ENCODE measurements around the gene UNC13C. TPM values are rescaled to one million over a fixed set of nuclear protein-coding genes. Genes with fewer than 3 reads are reported as not detected.

UNC13C gene
- total and polyA plus RNA-seq, 10 of the 15 experiments (the other 5 are each of a cell fraction or from before 2014, with no cell fraction given), result 9.9 to 81.3 (median 25.0) TPM

DNA sequence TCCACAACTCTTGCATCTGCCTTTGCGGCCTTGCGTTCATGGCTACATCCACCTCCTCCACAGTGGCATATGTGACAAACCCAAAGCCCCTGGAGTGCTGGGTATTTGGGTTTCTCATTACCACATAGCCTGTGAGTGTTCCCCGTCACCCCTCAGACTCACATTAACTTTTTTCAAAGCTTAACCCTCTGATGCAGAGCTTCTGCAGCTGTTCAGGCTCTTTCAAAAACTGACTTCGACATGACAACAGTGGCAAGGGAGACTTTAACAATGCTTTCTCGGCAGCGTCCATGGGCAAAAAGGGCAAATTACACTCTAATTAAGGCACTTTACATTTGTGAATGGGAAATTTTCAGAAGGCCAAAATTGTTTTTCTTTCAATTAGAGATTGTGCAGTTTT is 343.2 kb downstream of the UNC13C start:
- TF ChIP-seq, protein P1, sequence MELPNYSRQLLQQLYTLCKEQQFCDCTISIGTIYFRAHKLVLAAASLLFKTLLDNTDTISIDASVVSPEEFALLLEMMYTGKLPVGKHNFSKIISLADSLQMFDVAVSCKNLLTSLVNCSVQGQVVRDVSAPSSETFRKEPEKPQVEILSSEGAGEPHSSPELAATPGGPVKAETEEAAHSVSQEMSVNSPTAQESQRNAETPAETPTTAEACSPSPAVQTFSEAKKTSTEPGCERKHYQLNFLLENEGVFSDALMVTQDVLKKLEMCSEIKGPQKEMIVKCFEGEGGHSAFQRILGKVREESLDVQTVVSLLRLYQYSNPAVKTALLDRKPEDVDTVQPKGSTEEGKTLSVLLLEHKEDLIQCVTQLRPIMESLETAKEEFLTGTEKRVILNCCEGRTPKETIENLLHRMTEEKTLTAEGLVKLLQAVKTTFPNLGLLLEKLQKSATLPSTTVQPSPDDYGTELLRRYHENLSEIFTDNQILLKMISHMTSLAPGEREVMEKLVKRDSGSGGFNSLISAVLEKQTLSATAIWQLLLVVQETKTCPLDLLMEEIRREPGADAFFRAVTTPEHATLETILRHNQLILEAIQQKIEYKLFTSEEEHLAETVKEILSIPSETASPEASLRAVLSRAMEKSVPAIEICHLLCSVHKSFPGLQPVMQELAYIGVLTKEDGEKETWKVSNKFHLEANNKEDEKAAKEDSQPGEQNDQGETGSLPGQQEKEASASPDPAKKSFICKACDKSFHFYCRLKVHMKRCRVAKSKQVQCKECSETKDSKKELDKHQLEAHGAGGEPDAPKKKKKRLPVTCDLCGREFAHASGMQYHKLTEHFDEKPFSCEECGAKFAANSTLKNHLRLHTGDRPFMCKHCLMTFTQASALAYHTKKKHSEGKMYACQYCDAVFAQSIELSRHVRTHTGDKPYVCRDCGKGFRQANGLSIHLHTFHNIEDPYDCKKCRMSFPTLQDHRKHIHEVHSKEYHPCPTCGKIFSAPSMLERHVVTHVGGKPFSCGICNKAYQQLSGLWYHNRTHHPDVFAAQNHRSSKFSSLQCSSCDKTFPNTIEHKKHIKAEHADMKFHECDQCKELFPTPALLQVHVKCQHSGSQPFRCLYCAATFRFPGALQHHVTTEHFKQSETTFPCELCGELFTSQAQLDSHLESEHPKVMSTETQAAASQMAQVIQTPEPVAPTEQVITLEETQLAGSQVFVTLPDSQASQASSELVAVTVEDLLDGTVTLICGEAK (IDR thresholded peaks at IDR 0.05; ENCODE audit: borderline replicate concordance), result no peak
- TF ChIP-seq HDAC6 (IDR thresholded peaks at IDR 0.05; ENCODE audit: unreplicated experiment) (no peak), EP300 (IDR thresholded peaks at IDR 0.05; ENCODE audit: borderline replicate concordance in 1 of 2, control insufficient read depth in 1 of 2, low read depth in 2 of 2, low read length in 2 of 2) (no peak), JUNB (IDR thresholded peaks at IDR 0.05) (no peak), ZSCAN29 (IDR thresholded peaks at IDR 0.05) (no peak), POLR2A (IDR thresholded peaks at IDR 0.05; ENCODE audit: low read depth, low read length) (no peak), ATF7 (IDR thresholded peaks at IDR 0.05; ENCODE audit: low read depth) (no peak), NRF1 (conservative IDR thresholded peaks at IDR 0.05; ENCODE audit: low read depth, low read length) (no peak), IKZF1 (conservative IDR thresholded peaks at IDR 0.05) (no peak), RBBP5 (conservative IDR thresholded peaks at IDR 0.05) (no peak), YBX1 (IDR thresholded peaks at IDR 0.05) (no peak), WRNIP1 (IDR thresholded peaks at IDR 0.05; ENCODE audit: borderline replicate concordance, low read depth, low read length) (no peak), JUND (IDR thresholded peaks at IDR 0.05; ENCODE audit: low read depth, low read length) (no peak), KDM1A (IDR thresholded peaks at IDR 0.05; ENCODE audit: borderline replicate concordance) (no peak), NFYB (IDR thresholded peaks at IDR 0.05; ENCODE audit: insufficient read depth, low read depth, low read length) (no peak), ZNF217 (IDR thresholded peaks at IDR 0.05) (no peak), BMI1 (IDR thresholded peaks at IDR 0.05; ENCODE audit: borderline replicate concordance) (no peak)
- TF ChIP-seq, protein P2, sequence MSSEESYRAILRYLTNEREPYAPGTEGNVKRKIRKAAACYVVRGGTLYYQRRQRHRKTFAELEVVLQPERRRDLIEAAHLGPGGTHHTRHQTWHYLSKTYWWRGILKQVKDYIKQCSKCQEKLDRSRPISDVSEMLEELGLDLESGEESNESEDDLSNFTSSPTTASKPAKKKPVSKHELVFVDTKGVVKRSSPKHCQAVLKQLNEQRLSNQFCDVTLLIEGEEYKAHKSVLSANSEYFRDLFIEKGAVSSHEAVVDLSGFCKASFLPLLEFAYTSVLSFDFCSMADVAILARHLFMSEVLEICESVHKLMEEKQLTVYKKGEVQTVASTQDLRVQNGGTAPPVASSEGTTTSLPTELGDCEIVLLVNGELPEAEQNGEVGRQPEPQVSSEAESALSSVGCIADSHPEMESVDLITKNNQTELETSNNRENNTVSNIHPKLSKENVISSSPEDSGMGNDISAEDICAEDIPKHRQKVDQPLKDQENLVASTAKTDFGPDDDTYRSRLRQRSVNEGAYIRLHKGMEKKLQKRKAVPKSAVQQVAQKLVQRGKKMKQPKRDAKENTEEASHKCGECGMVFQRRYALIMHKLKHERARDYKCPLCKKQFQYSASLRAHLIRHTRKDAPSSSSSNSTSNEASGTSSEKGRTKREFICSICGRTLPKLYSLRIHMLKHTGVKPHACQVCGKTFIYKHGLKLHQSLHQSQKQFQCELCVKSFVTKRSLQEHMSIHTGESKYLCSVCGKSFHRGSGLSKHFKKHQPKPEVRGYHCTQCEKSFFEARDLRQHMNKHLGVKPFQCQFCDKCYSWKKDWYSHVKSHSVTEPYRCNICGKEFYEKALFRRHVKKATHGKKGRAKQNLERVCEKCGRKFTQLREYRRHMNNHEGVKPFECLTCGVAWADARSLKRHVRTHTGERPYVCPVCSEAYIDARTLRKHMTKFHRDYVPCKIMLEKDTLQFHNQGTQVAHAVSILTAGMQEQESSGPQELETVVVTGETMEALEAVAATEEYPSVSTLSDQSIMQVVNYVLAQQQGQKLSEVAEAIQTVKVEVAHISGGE (CRISPR knock-in tag; IDR thresholded peaks at IDR 0.05), result no peak
- ChIA-PET POLR2A (interaction anchor here (0.5 to 1.8 kb wide), 2 partner anchors 9 to 11 kb away, joined by 3 to 4 read pairs; no protein-coding TSS in a partner anchor), RAD21 (ENCODE audit: unreplicated experiment) (interaction anchor here (0.6 to 2.0 kb wide), 3 partner anchors 24 to 239 kb away, joined by 3 to 8 read pairs (median 3); no protein-coding TSS in a partner anchor), CTCF (interaction anchor here (1.1 to 1.2 kb wide), 2 partner anchors 7 to 85 kb away, joined by 3 read pairs; no protein-coding TSS in a partner anchor), SMC1A (ENCODE audit: uncharacterized antibody, unreplicated experiment) (interaction anchor here (0.6 to 3.0 kb wide), 12 partner anchors 9 to 177 kb away, joined by 3 to 7 read pairs (median 3); no protein-coding TSS in a partner anchor)
- no peak overlapping the region for H3K4me3 ChIP-seq
- no TSS peak for BruUV-seq (replicated peaks)
- 50% methylated on average over 6 of the region's 6 CpGs for WGBS (ENCODE audit: insufficient coverage, insufficient replicate concordance, low lambda C conversion rate, missing lambda C conversion rate)
- H3K27me3 ChIP-seq (replicated peaks in 1 of 2; ENCODE audit: control insufficient read depth in 2 of 2, insufficient read depth in 2 of 2, low read length in 1 of 2), result no peaks in the 10 kb centered on the region
- DNase-seq (ENCODE audit: low read depth, low spot score) (no peak), ATAC-seq (no peak), FAIRE-seq (no peak)
- H3K4me1 ChIP-seq (ENCODE audit: control insufficient read depth, insufficient read depth, low read length), result no peaks in the 10 kb centered on the region
- no peaks in the 10 kb centered on the region for H3K79me2 ChIP-seq (ENCODE audit: control insufficient read depth, insufficient read depth, low read length)
- H3K9me3 ChIP-seq (replicated peaks; ENCODE audit: control insufficient read depth, insufficient read depth, low read length), result no peaks in the 10 kb centered on the region
- H3K4me2 ChIP-seq (ENCODE audit: control insufficient read depth, insufficient read depth), result no peak overlapping the region
- H2AFZ ChIP-seq (ENCODE audit: control insufficient read depth, low read depth, low read length), result no peak overlapping the region
- H3K9ac ChIP-seq (ENCODE audit: control insufficient read depth, insufficient read depth, low read length), result no peak overlapping the region
- no peaks in the 10 kb centered on the region for H3K36me3 ChIP-seq (ENCODE audit: control insufficient read depth in 2 of 2, insufficient read depth in 2 of 2, low read length in 1 of 2)
- intact Hi-C loops (cut with micrococcal nuclease; ENCODE audit: unreplicated experiment), result no loop called here
- H4K20me1 ChIP-seq (ENCODE audit: control insufficient read depth, insufficient read depth), result no peaks in the 10 kb centered on the region
- H3K27ac ChIP-seq (ENCODE audit: control insufficient read depth, insufficient read depth), result no peak overlapping the region
- in situ Hi-C loops (cut with MboI), result no loop called here

Data from GM12878 (cell line).